ENCODE measurements around the gene CYLD.

Gene CYLD

DNA sequence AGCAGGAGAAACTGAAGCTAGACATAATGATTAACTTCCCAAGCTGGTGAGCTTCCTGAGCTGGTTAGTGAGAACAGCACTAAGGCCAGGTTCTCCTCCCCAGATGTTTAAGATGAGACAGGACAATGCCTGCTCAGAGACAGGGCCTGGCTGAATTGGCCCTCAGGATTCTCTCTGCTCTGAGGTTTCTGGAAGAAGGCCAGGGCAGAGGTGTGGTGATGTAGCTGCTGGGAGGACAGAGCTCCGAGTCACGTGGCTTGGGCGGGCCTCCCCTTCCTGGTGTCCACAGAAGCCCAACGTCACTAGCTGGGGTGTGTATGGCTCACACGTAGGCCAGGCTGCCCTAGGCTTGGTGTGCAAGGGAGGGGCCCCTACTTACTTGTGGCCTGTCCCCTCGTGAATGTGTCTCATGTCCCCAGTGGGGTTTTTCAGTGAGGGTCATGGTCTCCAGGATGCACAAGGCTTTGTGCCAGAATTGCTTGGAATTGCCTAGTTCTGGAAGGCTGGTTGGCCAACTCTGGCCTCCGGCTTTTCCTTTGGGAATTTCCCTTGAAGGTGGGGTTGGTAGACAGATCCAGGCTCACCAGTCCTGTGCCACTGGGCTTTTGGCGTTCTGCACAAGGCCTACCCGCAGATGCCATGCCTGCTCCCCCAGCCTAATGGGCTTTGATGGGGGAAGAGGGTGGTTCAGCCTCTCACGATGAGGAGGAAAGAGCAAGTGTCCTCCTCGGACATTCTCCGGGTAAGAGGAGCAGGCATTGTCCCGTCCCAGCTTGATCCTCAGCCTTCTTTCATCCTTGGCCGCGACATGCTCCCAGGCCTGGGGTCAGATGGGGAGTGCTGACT is 45.1 kb upstream of the CYLD start:
- H3K4me3 ChIP-seq (replicated peaks; ENCODE audit: low read depth, low read length) = no peak overlapping the region
- peak; percentile 35 for DNase-seq (ENCODE audit: extremely low read depth, low read depth)
- TF ChIP-seq, protein P1, sequence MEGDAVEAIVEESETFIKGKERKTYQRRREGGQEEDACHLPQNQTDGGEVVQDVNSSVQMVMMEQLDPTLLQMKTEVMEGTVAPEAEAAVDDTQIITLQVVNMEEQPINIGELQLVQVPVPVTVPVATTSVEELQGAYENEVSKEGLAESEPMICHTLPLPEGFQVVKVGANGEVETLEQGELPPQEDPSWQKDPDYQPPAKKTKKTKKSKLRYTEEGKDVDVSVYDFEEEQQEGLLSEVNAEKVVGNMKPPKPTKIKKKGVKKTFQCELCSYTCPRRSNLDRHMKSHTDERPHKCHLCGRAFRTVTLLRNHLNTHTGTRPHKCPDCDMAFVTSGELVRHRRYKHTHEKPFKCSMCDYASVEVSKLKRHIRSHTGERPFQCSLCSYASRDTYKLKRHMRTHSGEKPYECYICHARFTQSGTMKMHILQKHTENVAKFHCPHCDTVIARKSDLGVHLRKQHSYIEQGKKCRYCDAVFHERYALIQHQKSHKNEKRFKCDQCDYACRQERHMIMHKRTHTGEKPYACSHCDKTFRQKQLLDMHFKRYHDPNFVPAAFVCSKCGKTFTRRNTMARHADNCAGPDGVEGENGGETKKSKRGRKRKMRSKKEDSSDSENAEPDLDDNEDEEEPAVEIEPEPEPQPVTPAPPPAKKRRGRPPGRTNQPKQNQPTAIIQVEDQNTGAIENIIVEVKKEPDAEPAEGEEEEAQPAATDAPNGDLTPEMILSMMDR (IDR thresholded peaks at IDR 0.05; ENCODE audit: low read depth, low read length, missing control alignments) = no peak

DNA sequence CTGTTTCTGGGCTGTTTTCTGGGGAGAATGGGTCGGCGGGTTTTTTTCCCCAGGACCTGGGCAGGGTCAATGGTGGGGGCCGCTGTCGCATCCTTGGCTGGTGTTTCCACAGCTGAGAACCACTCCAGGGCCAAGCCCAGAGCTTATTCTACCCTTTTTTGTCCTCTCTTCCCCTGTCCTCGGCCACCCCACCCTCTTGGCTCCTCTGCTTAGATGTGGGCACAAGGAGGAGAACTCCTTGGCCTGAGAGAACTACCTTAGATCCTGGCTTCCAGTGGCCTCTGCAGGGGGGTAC is 44.5 kb upstream of the CYLD start:
- no peak overlapping the region for H3K4me3 ChIP-seq (replicated peaks; ENCODE audit: low read depth, low read length)
- TF ChIP-seq, protein P1 (IDR thresholded peaks at IDR 0.05; ENCODE audit: low read depth, low read length, missing control alignments) = no peak
- no peak for DNase-seq (ENCODE audit: extremely low read depth, low read depth)

DNA sequence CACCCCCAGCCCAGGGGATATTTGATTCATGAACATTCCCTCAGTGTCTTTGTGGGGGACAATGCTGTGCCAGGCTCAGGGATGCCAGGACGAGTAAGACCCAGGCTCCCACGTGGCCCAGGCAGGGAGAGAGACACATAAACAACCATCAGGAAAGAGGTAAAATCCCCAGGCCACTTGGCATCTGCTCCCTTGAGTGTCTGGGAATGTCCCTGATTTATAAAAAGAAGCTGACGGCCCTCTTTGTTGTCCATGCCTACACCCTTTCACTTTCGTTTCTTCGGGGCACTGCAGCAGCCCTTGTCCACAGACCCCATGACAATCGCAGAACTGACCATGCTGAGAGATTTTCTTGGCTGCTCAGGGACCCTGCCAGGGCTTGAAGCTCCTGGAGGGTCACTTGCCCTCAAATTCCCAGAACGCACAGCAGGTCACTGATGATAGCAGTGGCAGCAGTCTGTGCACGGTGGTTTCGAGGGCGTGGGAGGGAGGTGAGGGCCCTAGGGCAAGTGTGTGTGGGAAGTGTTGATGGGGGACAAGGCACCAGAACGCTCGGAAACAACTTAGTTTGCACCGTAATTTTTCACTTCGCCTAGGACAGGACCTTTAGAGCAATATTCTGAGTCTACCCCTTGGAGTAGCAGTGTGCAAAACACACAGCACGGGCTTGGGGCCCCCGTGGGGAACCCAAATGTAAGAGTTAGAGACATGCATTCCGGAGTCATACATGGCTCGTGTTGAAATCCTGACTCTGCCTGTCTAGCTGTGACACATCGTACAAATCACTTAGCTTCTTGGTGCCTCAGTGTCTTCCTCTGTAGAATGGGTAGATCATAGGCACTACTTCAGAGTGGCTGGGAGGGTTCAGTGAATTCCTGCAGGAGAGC is 43.8 kb upstream of the CYLD start:
- peak overlapping the region; percentile 30 for H3K4me3 ChIP-seq (replicated peaks; ENCODE audit: low read depth, low read length)
- DNase-seq (ENCODE audit: extremely low read depth, low read depth) = no peak
- TF ChIP-seq, protein P1 (IDR thresholded peaks at IDR 0.05; ENCODE audit: low read depth, low read length, missing control alignments) = no peak

DNA sequence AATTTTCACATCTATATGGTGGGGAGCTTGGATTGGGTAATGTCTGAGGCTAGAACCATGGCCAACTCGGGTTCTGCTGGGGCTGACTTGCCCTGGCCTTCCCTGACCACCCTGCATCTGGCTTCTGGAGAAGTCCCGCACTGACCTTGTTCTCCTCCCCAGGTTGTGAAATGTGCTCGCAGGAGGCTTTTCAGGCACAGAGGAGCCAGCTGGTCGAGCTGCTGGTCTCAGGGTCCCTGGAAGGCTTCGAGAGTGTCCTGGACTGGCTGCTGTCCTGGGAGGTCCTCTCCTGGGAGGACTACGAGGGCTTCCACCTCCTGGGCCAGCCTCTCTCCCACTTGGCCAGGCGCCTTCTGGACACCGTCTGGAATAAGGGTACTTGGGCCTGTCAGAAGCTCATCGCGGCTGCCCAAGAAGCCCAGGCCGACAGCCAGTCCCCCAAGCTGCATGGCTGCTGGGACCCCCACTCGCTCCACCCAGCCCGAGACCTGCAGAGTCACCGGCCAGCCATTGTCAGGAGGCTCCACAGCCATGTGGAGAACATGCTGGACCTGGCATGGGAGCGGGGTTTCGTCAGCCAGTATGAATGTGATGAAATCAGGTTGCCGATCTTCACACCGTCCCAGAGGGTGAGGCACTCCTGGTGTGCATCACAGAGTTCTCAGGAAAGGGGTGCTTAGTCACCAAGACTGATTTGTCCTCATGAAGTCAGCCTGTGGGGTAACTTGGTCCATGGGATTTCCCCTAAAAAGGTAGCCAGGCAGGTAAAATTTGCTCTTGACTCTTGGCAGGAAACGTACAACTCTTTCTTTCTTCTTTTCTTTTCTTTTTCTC is 42.3 kb upstream of the CYLD start:
- H3K4me3 ChIP-seq (replicated peaks; ENCODE audit: low read depth, low read length) = no peak overlapping the region
- DNase-seq (ENCODE audit: extremely low read depth, low read depth) = no peak
- TF ChIP-seq, protein P1 (IDR thresholded peaks at IDR 0.05; ENCODE audit: low read depth, low read length, missing control alignments) = no peak

DNA sequence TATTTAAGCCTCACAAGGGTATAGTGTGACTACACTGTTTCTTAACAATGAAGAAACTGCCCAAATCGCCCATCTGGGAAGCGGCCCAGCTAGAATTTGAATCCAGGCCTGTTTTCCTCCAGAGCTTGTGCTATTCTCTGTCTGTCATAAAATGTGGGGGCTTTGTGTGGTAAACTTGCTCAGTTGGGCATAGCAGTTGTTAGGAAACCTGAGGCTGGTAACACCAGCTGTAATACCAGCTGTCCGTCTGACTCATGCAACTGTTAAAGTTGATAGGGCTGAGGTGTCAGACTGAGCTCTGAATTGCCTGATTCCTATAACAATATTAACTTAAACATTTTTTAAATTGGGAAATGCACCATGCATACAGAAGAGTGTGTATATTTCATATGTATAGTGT is 39.2 kb upstream of the CYLD start:
- H3K4me3 ChIP-seq (replicated peaks; ENCODE audit: low read depth, low read length) = no peak overlapping the region
- TF ChIP-seq, protein P1 (IDR thresholded peaks at IDR 0.05; ENCODE audit: low read depth, low read length, missing control alignments) = no peak
- DNase-seq (ENCODE audit: extremely low read depth, low read depth) = no peak

DNA sequence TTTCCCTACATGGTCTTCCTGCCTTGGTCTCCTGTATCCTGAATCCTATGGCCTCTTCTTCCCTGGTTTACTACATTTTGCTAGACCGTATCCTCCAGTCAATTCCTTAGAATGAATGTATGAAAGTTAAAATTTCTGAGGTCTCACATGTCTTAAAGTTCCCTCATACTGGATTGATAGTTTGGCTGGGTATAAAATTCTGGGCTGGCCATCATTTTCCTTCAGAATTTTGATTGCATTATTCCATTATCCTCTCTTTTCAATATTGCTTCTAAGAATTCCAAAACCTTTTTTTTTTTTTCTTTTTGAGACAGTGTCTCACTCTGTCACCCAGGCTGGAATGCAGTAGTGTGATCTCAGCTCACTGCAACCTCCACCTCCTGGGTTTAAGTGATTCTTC is 37.6 kb upstream of the CYLD start:
- TF ChIP-seq, protein P1 (IDR thresholded peaks at IDR 0.05; ENCODE audit: low read depth, low read length, missing control alignments) = no peak
- no peak overlapping the region for H3K4me3 ChIP-seq (replicated peaks; ENCODE audit: low read depth, low read length)
- no peak for DNase-seq (ENCODE audit: extremely low read depth, low read depth)

Measured in HFF-Myc (cell line).